ENCODE measurements around the gene TPSG1. TPM values are rescaled to one million over a fixed set of nuclear protein-coding genes. Genes with fewer than 3 reads are reported as not detected.

The TPSG1 gene
- total RNA-seq, 4 donors from 2014 or later: 1.5 TPM; not detected in 3

GRCh38 chr16:1224558-1224957 lies 510 bp downstream of the TPSG1 start:
- H3K36me3 ChIP-seq: no peaks in the 10 kb centered on the region
- no peaks in the 10 kb centered on the region for H3K9me3 ChIP-seq
- H3K4me3 ChIP-seq: no peak overlapping the region
- no peaks in the 10 kb centered on the region for H3K27me3 ChIP-seq
- H3K27ac ChIP-seq: no peak overlapping the region
- intact Hi-C loops (cut with DNase I; ENCODE audit: low total_unique reads): no loop called here
- no peak for DNase-seq
- no peaks in the 10 kb centered on the region for H3K4me1 ChIP-seq
- TF ChIP-seq CTCF (IDR thresholded peaks at IDR 0.05) (no peak), POLR2A (IDR thresholded peaks at IDR 0.05) (no peak)

- Histone ChIP-seq H3K9me3 (no peaks in the 10 kb centered on the region), H3K36me3 (no peaks in the 10 kb centered on the region), H3K27ac (no peak overlapping the region), H3K4me3 (no peak overlapping the region), H3K27me3 (no peaks in the 10 kb centered on the region), H3K4me1 (no peaks in the 10 kb centered on the region)
- TF ChIP-seq CTCF (IDR thresholded peaks at IDR 0.05) (no peak), POLR2A (IDR thresholded peaks at IDR 0.05) (no peak)
- no peak for DNase-seq
- intact Hi-C loops (cut with DNase I; ENCODE audit: low total_unique reads): no loop called here
Measured at GRCh38 chr16:1223355-1224214, 1.5 kb downstream of the TPSG1 start.

GRCh38 chr16:1222553-1223354 lies 2.3 kb downstream of the TPSG1 start:
- H3K36me3 ChIP-seq: no peaks in the 10 kb centered on the region
- H3K9me3 ChIP-seq: no peaks in the 10 kb centered on the region
- no peak overlapping the region for H3K27ac ChIP-seq
- no peak overlapping the region for H3K4me3 ChIP-seq
- H3K27me3 ChIP-seq: no peaks in the 10 kb centered on the region
- no peaks in the 10 kb centered on the region for H3K4me1 ChIP-seq
- no peak for DNase-seq
- intact Hi-C loops (cut with DNase I; ENCODE audit: low total_unique reads): no loop called here
- TF ChIP-seq POLR2A (IDR thresholded peaks at IDR 0.05): no peak
- no peak for TF ChIP-seq CTCF (IDR thresholded peaks at IDR 0.05)

GRCh38 chr16:1221628-1222552 lies 3.2 kb downstream of the TPSG1 start:
- Histone ChIP-seq H3K36me3 (no peaks in the 10 kb centered on the region), H3K4me3 (no peak overlapping the region), H3K9me3 (no peaks in the 10 kb centered on the region), H3K4me1 (no peaks in the 10 kb centered on the region), H3K27ac (no peak overlapping the region), H3K27me3 (no peaks in the 10 kb centered on the region)
- intact Hi-C loops (cut with DNase I; ENCODE audit: low total_unique reads): no loop called here
- DNase-seq: no peak
- TF ChIP-seq CTCF (IDR thresholded peaks at IDR 0.05): no peak
- TF ChIP-seq POLR2A (IDR thresholded peaks at IDR 0.05): no peak

All from uterus (tissue), 4 donors.